NT2/D1 (cell line): ENCODE measurements around the gene MACO1.

ENCODE experiments used
- SUZ12 ChIP-seq: IDR thresholded peaks from 2 replicates; pipeline ENCODE4 v1.6.1; 2011; ENCODE audit not compliant: insufficient read length, insufficient read depth; ENCODE audit errors: extremely low read depth
- YY1 ChIP-seq: IDR thresholded peaks from 2 replicates; pipeline ENCODE4 v1.6.1; 2011; ENCODE audit not compliant: insufficient read length, insufficient read depth
- ZNF274 ChIP-seq: IDR thresholded peaks from 2 replicates; pipeline ENCODE4 v1.6.1; 2011; ENCODE audit warnings: mild to moderate bottlenecking, low read depth, low read length

DNA sequence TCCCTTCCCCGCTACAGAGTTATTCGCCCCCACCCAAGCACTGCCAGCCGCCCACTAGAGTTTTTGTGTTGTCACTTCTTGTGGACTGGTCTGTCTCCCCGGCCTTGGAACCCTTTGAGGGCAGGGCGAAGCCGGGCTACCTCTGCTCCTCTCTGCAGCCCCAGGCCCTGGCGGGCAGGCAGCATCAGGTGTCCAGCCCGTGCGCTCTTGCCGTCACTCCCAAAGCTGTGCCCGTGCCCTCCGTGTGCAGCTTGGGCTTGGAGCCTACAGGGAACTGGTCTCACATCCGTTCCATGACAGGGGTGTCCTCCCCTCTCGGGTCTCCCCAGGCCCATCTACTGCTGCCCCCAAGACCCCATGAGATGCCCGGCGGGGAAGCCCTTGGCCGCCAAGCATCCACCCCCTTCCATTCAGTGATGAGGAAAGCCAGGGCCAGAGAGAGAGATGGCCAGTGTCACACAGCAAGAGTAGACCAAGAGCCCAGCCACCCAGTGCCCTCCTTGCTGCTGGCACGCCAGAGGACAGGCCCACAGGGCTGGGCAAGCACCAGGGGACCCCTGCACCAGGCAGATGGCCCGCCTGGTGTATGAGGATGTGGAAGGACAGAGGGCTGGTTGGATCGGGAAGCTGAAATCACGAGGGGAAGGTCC, 97.4 kb downstream of the MACO1 start:
- no peak for TF ChIP-seq ZNF274
- TF ChIP-seq YY1: no peak
- TF ChIP-seq SUZ12: no peak
